Transverse colon (tissue), 4 donors: ENCODE measurements around the gene RIMBP3C. TPM values are rescaled to one million over a fixed set of nuclear protein-coding genes. Genes with fewer than 3 reads are reported as not detected.
"Not testable (repeated sequence)": the region's sequence is repeated elsewhere in the genome, so short reads cannot be mapped to it uniquely, and the experiment has no call there.

Experiments
- DNase-seq: peaks from one replicate; pipeline ENCODE4 v3.0.0-alpha.2; 2019
- H3K27ac ChIP-seq, 4 donors: fragments of 200-600 bp; sonication (generic); 2 replicates each; pipeline ENCODE4 v1.5.1; 2016 to 2018; ENCODE audit warnings: inconsistent platforms in 4 of 4
- H3K27me3 ChIP-seq: fragments of 200-600 bp; sonication (generic); 2 replicates; pipeline ENCODE4 v1.5.1; 2017; ENCODE audit warnings: inconsistent platforms
- H3K36me3 ChIP-seq, 4 donors: fragments of 200-600 bp; sonication (generic); 2 replicates each; pipeline ENCODE4 v1.5.1; 2017 to 2019; ENCODE audit warnings: inconsistent platforms in 4 of 4
- H3K4me1 ChIP-seq, 4 donors: fragments of 200-600 bp; sonication (generic); 2 replicates each; pipeline ENCODE4 v1.5.1; 2017 to 2020; ENCODE audit warnings: inconsistent platforms in 4 of 4
- H3K4me3 ChIP-seq, 4 donors: fragments of 200-600 bp; sonication (generic); 1 replicate in 1 of 4; 2 replicates in 3 of 4; pipeline versions ENCODE4 v1.5.1 to v1.6.1; 2017 to 2019; ENCODE audit warnings: inconsistent platforms in 4 of 4
- H3K9me3 ChIP-seq, 2 donors: fragments of 200-600 bp; sonication (generic); 2 replicates each; pipeline ENCODE4 v1.5.1; 2017 to 2019; ENCODE audit warnings: inconsistent platforms in 2 of 2
- CTCF ChIP-seq, 5 experiments: fragments of 200-600 bp in 3 of 5; fragments of 450-650 bp in 2 of 5; sonication (generic) in 3 of 5; IDR thresholded peaks; 1 replicate in 2 of 5; 2 replicates in 3 of 5; pipeline ENCODE4 v1.5.1; 2016 to 2017; ENCODE audit warnings: antibody characterized with exemption in 5 of 5, inconsistent platforms in 3 of 5, mild to moderate bottlenecking in 2 of 5, moderate library complexity in 1 of 5
- EP300 ChIP-seq: sonication (generic); formaldehyde crosslinking; IDR thresholded peaks from one replicate; pipeline ENCODE4 v1.6.1; 2017; ENCODE audit warnings: antibody characterized with exemption, low read depth
- POLR2A ChIP-seq: fragments of 450-650 bp; IDR thresholded peaks from one replicate; pipeline ENCODE4 v1.6.1; 2016; ENCODE audit warnings: antibody characterized with exemption, mild to moderate bottlenecking, moderate library complexity
- POLR2AphosphoS5 ChIP-seq, 3 donors: sonication (generic); formaldehyde crosslinking; IDR thresholded peaks; one replicate each; pipeline ENCODE4 v1.6.1; 2016; ENCODE audit warnings: antibody characterized with exemption in 3 of 3
- WGBS, 2 donors: methylation state at CpG; one replicate each; pipeline ENCODE4 v1.1.5; 2018; ENCODE audit warnings: low coverage in 1 of 2; 5-methylcytosine and 5-hydroxymethylcytosine counted together
- in situ Hi-C, 4 donors: fragments of 200-750 bp; cut with MboI; loops; one replicate each; pipeline versions ENCODE4 v1.15.0 to v1.15.1; 2017; ENCODE audit warnings: low sequenced_read_pairs in 3 of 4, low pct_ligation_motif_present in 1 of 4, low pct_unique_long_range_greater_than_20kb in 1 of 4
- intact Hi-C: fragments of 100-400 bp; cut with DNase I; formaldehyde crosslinking; loops from one replicate; pipeline ENCODE4 v1.15.1; 2023; ENCODE audit warnings: low total_unique reads
- total RNA-seq, 4 donors: library from RNA; depleted of rRNA; stranded (reverse); fragments of >200 nt; gene quantifications; one replicate each; pipeline ENCODE4 v1.1.0, GENCODE V29; 2016

The RIMBP3C gene
- total RNA-seq, 4 donors from 2014 or later = not detected

GRCh38 chr22:21580623-21581007 is 29.4 kb upstream of the RIMBP3C start:
- H3K36me3 ChIP-seq, DNase-seq, H3K27me3 ChIP-seq, H3K9me3 ChIP-seq, H3K4me3 ChIP-seq, H3K27ac ChIP-seq, intact Hi-C loops: not testable (repeated sequence)
- 86 to 90% methylated on average over 6 to 9 of the region's 9 CpGs for WGBS, 2 donors
- in situ Hi-C loops = loop anchor here in 2 of 4 donors (25.0 kb wide), 2 partner anchors 132 to 493 kb away; no protein-coding TSS in a partner anchor
- peaks cover 17 to 66% (median 27%) of the 10 kb centered on the region in 4 donors for H3K4me1 ChIP-seq

GRCh38 chr22:21579474-21579851 is 28.2 kb upstream of the RIMBP3C start:
- no peaks in the 10 kb centered on the region for H3K27me3 ChIP-seq
- no peak overlapping the region for H3K4me3 ChIP-seq
- intact Hi-C loops = no loop called here
- DNase-seq = no peak
- 59 to 100% methylated on average over 1 to 6 of the region's 6 CpGs for WGBS, 2 donors
- in situ Hi-C loops = loop anchor here in 2 of 4 donors (25.0 kb wide), 2 partner anchors 133 to 492 kb away; no protein-coding TSS in a partner anchor
- H3K4me1 ChIP-seq = peaks cover 20 to 71% (median 34%) of the 10 kb centered on the region in 4 donors
- H3K27ac ChIP-seq = no peak overlapping the region
- no peaks in the 10 kb centered on the region for H3K36me3 ChIP-seq
- TF ChIP-seq POLR2AphosphoS5 (IDR thresholded peaks at IDR 0.05) = no peak
- no peak for TF ChIP-seq POLR2A
- TF ChIP-seq EP300 = no peak
- TF ChIP-seq CTCF (IDR thresholded peaks at IDR 0.05) = no peak
- H3K9me3 ChIP-seq = no peaks in the 10 kb centered on the region

GRCh38 chr22:21573750-21574494 is 22.7 kb upstream of the RIMBP3C start:
- Histone ChIP-seq H3K27ac (no peak overlapping the region), H3K36me3 (no peaks in the 10 kb centered on the region), H3K9me3 (no peaks in the 10 kb centered on the region), H3K27me3 (no peaks in the 10 kb centered on the region), H3K4me1 (peaks cover 52 to 85% (median 74%) of the 10 kb centered on the region in 4 donors), H3K4me3 (no peak overlapping the region)
- 36 to 75% methylated on average over 2 to 5 of the region's 5 CpGs for WGBS, 2 donors
- intact Hi-C loops (no loop called here), in situ Hi-C loops (no loop called here)
- DNase-seq = no peak
- no peak for TF ChIP-seq POLR2AphosphoS5 (IDR thresholded peaks at IDR 0.05)

GRCh38 chr22:21573293-21573734 is 22.1 kb upstream of the RIMBP3C start:
- Histone ChIP-seq H3K27me3 (no peaks in the 10 kb centered on the region), H3K27ac (no peak overlapping the region), H3K4me1 (peaks cover 53 to 85% (median 74%) of the 10 kb centered on the region in 4 donors), H3K9me3 (no peaks in the 10 kb centered on the region), H3K36me3 (no peaks in the 10 kb centered on the region), H3K4me3 (no peak overlapping the region)
- intact Hi-C loops (no loop called here), in situ Hi-C loops (no loop called here)
- 66 to 76% methylated on average over 4 to 6 of the region's 6 CpGs for WGBS, 2 donors
- DNase-seq = no peak
- no peak for TF ChIP-seq EP300
- no peak for TF ChIP-seq POLR2A
- no peak for TF ChIP-seq POLR2AphosphoS5 (IDR thresholded peaks at IDR 0.05)
- no peak for TF ChIP-seq CTCF (IDR thresholded peaks at IDR 0.05)

DNA sequence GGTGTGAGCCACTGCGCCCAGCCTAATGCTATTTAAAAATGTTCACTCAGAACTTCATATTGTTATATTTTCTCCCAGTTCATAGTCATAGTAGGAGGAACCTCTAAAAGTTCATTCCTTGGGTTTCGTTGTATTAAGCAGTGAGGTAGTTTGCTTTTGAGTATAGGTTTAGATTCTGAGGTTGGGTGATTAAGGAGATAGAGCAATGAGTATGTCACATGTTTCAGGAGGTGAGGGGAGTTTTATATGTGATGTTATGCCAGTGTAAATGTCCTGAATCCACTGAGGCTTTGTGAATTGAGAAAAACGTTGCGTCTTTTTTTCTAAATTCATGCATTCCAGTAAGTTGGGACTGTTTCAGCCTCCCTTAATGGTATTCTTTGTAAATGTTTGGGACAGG is 20.4 kb upstream of the RIMBP3C start:
- in situ Hi-C loops = no loop called here
- Histone ChIP-seq H3K36me3 (no peaks in the 10 kb centered on the region), H3K9me3 (no peaks in the 10 kb centered on the region), H3K4me3 (no peak overlapping the region), H3K4me1 (peaks cover 45 to 69% (median 60%) of the 10 kb centered on the region in 4 donors), H3K27ac (no peak overlapping the region), H3K27me3 (no peaks in the 10 kb centered on the region)
- intact Hi-C loops = no loop called here
- WGBS, 2 donors = 66 to 82% methylated on average over 3 to 4 of the region's 4 CpGs
- no peak for TF ChIP-seq POLR2AphosphoS5 (IDR thresholded peaks at IDR 0.05)
- no peak for TF ChIP-seq POLR2A
- no peak for TF ChIP-seq CTCF (IDR thresholded peaks at IDR 0.05)
- TF ChIP-seq EP300 = no peak
- no peak for DNase-seq
